ENCODE measurements around the gene SLC38A3.
"Not testable (repeated sequence)": the region's sequence is repeated elsewhere in the genome, so short reads cannot be mapped to it uniquely, and the experiment has no call there.

SLC38A3 gene

GRCh38 chr3:50256978-50257890 is 52.2 kb downstream of the SLC38A3 start:
- no peak for FAIRE-seq

GRCh38 chr3:50258029-50258680 is 53.1 kb downstream of the SLC38A3 start:
- no peak for FAIRE-seq

GRCh38 chr3:50258979-50259378 is 53.9 kb downstream of the SLC38A3 start:
- no peak for FAIRE-seq

GRCh38 chr3:50259432-50260026 is 54.5 kb downstream of the SLC38A3 start:
- no peak for FAIRE-seq

- no peak for FAIRE-seq
Measured at GRCh38 chr3:50260027-50260941, 55.2 kb downstream of the SLC38A3 start.

- no peak for FAIRE-seq
Measured at GRCh38 chr3:50260942-50261441, 55.9 kb downstream of the SLC38A3 start.

- no peak for FAIRE-seq
Measured at GRCh38 chr3:50261505-50261904, 56.4 kb downstream of the SLC38A3 start.

DNA sequence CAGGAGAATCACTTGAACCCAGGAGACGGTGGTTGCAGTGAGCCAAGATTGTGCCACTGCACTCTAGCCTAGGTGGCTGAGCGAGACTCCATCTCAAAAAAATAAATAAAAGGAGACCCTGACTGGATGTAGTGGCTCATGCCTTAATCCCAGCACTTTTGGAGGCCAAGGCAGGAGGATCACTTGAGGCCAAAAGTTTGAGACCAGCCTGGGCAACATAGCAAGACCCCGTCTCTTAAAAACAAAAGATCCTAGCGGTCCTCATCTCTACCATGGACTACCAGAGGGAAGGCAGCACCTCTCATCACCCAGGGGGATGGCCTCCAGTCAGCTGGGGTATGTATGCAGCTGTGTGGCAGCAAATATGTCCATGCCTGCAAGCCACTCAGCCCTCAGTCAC is 57.1 kb downstream of the SLC38A3 start:
- not testable (repeated sequence) for FAIRE-seq

GRCh38 chr3:50262778-50263177 is 57.7 kb downstream of the SLC38A3 start:
- FAIRE-seq, result no peak

- FAIRE-seq, result no peak
Measured at GRCh38 chr3:50263478-50264382, 58.7 kb downstream of the SLC38A3 start.

DNA sequence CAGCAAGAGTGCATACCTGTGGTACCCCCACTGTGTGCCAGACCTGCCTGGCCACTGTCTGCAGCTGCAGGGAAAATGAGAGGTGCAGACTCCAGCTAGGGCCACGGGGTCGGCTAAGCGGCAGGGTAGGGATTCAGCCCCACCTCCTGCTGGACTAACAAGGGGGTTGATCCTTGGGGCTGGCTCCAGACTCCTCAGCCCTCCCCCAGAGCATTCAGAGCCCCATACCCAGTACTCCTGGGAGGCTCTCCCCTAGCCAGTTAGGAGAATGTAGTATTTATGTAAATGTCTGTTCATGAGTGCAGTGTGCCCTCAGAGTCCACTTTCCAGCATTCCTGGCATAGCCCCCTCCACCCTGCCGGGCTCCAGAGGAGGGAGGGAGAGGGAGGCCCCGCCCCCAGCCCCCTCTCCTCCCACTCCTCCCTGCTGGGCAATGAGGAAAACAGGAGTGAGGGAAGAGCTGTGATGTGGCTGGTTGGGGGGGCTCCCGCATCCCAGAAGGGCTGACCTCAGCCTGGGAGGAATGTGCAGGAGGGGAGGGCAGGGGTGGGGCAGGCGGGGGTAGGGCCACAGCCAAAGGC is 59.4 kb downstream of the SLC38A3 start:
- FAIRE-seq, result no peak

GRCh38 chr3:50264964-50265485 is 60.0 kb downstream of the SLC38A3 start:
- FAIRE-seq, result no peak

GRCh38 chr3:50265571-50265970 is 60.5 kb downstream of the SLC38A3 start:
- no peak for FAIRE-seq

DNA sequence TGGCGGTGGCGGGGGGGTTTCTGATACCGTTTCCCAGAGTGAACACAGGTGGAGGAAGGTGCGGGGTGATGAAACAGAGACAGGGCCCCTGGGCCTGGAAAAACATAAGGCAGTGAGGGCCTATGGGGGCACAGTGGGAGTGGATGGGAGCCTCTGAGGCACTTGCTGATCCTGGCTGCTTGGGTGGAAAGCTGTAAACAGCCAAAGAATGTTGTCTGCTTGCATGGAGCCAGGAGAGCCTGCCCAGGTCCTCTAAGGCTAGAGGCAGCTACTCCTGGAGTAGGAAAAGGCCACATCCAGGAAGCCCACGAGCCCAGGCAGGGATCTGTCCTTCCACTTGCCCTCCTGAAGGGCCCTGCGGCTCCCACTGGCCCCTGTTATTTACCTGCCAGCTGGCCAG is 60.9 kb downstream of the SLC38A3 start:
- FAIRE-seq, result no peak

DNA sequence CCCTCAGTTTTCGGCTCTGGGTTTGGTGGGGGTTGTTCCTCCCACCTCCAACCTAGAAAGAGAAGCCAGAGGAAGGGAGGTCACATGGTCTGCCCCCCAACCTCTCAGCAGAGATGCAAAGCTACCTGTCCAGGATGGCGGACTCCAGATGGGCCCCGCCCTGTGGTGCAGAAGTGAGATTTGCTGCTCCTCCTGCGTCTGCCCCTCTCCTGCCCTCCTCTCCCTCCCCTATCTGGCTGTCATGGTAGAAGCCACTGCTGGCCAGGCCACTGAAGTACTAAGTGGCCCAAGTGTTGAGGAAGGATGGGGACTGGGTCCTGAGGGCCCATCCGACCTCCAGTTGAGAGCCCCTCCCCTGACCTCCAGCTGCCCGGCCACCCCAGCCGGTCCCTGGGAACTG is 61.8 kb downstream of the SLC38A3 start:
- FAIRE-seq, result no peak

DNA sequence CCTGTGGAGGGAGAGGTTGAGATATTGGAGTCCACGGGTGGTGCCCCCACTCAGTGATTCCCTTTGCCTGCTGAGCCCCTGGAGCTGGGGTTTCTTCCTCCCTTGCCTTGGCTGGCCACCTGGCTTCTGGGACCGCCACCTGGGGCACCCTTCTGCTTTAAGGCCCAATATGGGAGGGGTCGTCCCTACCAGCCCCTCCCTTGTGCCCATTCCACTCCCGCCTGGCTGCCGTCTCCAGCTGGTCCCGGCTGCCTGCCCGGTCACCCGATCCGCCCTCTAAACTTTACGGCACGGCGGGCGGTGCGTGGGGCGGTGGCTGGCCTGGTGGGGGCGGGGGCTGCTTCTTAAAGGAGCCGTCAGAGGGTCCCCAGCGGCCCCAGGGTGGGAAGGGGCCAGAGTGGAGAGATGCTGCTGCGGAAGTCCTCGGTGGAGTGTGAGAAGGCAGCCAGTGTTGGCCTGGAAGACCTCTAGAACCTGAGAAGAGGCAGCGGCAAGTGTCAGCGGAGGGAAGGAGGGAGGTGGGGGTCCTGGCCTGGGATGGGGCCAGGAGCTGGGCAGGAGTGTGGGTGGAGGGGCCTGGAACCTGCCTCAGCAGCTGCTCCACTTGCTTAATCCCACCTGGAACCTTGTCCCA is 62.3 kb downstream of the SLC38A3 start:
- FAIRE-seq, result no peak

GRCh38 chr3:50268276-50268675 is 63.2 kb downstream of the SLC38A3 start:
- no peak for FAIRE-seq

GRCh38 chr3:50268703-50269451 is 63.8 kb downstream of the SLC38A3 start, which contains the start of gene SEMA3B:
Gene SEMA3B (plus strand): TSS chr3:50269147. CDS start chr3:50269241, 94 bp downstream.
- no peak for FAIRE-seq

- no peak for FAIRE-seq
Measured at GRCh38 chr3:50269460-50269859, 64.4 kb downstream of the SLC38A3 start.
